ENCODE data around the gene SVEP1.

- TF ChIP-seq CTCF (IDR thresholded peaks at IDR 0.05), result no peak
- TF ChIP-seq POLR2AphosphoS5 (IDR thresholded peaks at IDR 0.05), result no peak
- no peak for TF ChIP-seq POLR2A (IDR thresholded peaks at IDR 0.05)
Measured at GRCh38 chr9:110538647-110539041, 40.9 kb downstream of the SVEP1 start.
